HG02798 (cell line): ENCODE data around the gene MRNIP.
"Not testable (repeated sequence)": the region's sequence is repeated elsewhere in the genome, so short reads cannot be mapped to it uniquely, and the experiment has no call there.

Experiments used
- ATAC-seq: cut with Tn5 transposase; IDR thresholded peaks from one replicate; pipeline ENCODE4 v1.9.1; 2021; ENCODE audit warnings: mild to moderate bottlenecking; ENCODE audit not compliant: unreplicated experiment, poor library complexity

The MRNIP gene

DNA sequence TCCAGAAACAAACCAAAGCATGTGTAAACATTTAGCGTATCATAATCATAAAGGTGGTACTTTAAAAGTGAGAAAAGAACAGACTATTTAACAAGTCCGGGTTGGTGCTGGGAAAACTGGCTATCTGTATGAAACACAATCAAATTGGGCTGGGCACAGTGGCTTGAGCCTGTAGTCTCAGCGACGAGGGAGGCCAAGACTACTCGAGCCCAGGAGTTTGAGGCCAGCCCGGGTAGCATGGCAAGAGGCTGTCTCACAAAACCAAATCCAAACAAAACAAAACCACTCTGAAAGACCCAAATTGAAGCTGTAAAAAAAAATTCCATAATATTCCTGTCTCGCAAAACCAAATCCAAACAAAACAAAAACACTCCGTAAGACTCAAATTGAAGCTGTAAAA lies 4.3 kb downstream of the MRNIP start:
- no peak for ATAC-seq

- ATAC-seq = peak; percentile 90
These were observed 5.5 kb downstream of the MRNIP start for GRCh38 chr5:179852993-179853547.

DNA sequence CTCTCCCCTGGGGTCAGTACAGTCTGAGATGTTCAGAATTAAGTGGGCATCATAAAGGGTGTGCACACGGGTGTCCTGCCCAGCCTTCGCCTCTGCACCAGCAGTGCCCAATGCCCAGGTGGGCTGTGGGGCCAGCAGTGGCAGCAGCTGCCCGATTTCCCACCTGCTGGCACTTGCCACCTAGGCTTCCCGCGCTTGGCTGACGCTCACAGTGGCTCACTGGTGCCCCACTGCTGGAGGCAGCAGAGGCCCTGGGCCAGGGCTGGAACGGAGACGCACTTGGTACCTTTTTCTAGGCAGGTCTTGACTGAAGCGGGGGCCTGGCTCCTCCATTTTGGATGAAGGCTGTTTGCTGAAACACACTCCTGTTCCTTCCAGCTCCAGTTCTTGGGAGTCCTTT lies 17.0 kb downstream of the MRNIP start:
- no peak for ATAC-seq

DNA sequence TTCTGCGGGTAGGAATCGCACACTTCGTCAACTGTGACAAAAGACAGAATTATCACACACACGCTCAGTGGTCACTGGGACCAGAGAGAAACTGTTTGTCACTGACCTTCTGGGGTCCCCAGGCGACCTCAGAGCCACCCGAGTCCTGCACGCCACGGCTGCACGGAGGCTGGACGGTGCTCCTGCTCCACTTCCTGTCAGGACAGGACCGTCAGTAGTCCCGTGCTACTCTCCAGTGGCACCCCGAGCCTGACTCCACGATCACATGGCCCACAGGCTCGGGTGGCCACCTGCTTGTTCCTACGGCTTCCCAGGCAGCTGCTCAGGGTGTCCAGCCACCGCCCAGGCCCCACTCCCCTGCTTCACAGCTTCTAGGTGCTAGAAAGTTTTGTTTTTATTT lies 17.9 kb downstream of the MRNIP start:
- ATAC-seq = no peak

DNA sequence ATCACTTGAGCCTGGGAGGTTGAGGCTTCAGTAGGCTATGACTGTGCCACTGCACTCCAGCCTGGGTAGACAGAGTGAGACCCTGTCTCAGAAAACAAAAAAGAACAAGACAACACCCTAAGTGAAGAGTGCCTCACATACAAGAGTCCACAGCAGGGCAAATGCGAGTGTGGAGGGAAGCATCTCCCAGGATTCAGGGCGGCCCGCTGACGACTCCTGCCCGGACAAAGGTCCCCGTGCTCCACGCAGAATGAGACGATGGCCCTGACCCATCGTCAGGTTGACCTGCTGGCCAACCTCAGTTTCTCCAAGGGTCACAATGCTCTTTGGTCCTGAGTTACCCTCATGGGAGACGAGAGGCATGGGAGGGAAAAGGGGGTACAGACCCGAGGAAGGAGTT lies 18.3 kb downstream of the MRNIP start:
- no peak for ATAC-seq

- ATAC-seq = no peak
These were observed 19.0 kb downstream of the MRNIP start for GRCh38 chr5:179839328-179840256.

GRCh38 chr5:179837076-179838011 lies 21.3 kb downstream of the MRNIP start:
- ATAC-seq = no peak

GRCh38 chr5:179836225-179837019 lies 22.2 kb downstream of the MRNIP start:
- no peak for ATAC-seq

DNA sequence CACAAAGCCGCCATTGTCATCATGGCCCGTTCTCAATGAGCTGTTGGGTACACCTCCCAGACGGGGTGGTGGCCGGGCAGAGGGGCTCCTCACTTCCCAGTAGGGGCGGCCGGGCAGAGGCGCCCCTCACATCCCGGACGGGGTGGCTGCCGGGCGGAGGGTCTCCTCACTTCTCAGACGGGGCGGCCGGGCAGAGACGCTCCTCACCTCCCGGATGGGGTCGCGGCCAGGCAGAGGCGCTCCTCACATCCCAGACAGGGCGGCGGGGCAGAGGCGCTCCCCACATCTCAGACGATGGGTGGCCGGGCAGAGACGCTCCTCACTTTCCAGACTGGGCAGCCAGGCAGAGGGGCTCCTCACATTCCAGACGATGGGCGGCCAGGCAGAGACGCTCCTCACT lies 23.7 kb downstream of the MRNIP start:
- ATAC-seq = not testable (repeated sequence)

- no peak for ATAC-seq
These were observed 24.5 kb downstream of the MRNIP start for GRCh38 chr5:179834120-179834519.

- no peak for ATAC-seq
These were observed 24.9 kb downstream of the MRNIP start for GRCh38 chr5:179833709-179834070.

DNA sequence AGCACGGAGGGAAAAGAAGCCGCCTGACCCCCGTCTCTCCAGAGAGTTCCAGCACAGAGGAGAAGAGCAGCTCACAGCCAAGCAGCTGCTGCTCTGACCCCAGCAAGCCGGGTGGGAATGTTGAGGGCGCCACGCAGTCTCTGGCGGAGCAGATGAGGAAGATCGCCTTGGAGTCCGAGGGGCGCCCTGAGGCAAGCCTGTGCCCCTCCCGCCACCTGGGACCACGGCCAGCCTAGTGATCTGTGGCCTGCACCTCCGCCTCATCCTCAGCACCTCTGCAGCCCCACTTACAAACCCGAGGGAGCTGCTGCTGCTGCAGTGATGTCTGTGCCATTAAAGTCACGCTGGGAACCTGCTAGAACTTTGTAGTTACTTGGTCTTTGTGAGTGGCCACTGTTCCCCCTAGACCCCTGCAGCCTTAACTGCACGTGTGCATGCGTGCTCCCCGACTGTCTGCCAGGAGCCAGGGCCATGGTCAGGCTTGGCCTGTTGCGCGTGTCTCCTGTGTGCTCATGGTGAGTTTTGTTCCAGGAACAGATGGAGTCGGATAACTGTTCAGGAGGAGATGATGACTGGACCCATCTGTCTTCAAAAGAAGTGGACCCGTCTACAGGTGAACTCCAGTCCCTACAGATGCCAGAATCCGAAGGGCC lies 25.4 kb downstream of the MRNIP start:
- no peak for ATAC-seq

- no peak for ATAC-seq
These were observed 26.4 kb downstream of the MRNIP start for GRCh38 chr5:179832039-179832745.

DNA sequence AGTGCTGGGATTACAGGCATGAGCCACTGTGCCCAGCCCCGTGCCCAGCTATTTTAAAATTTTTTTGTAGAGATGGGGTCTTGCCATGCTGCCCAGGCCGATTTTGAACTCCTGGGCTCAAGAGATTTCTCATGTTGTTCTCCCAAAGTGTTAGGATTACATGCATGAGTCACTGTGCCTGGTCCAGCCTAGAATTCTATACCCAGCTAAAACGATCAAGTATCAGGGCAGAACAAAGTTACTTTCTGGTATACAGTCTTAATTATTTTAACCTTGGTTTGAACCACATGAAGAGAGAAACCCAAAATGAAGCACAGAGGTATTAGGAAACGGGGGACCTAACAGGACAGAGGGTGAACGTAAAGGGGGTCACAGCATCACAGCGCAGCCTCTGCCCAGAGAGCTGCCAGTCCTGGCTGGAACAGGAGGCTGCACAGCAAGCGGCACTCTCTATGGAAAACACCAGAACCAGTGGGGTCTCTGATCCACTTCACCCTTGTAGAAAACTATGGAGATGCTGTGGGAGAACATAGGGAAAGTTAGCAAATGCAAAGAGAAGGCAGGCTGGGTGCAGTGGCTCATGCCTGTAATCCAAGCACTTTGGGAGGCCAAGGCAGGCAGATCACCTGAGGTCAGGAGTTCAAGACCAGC lies 27.7 kb downstream of the MRNIP start:
- ATAC-seq = no peak

GRCh38 chr5:179829732-179830435 lies 28.7 kb downstream of the MRNIP start:
- ATAC-seq = no peak

GRCh38 chr5:179828756-179829421 lies 29.7 kb downstream of the MRNIP start:
- ATAC-seq = no peak

DNA sequence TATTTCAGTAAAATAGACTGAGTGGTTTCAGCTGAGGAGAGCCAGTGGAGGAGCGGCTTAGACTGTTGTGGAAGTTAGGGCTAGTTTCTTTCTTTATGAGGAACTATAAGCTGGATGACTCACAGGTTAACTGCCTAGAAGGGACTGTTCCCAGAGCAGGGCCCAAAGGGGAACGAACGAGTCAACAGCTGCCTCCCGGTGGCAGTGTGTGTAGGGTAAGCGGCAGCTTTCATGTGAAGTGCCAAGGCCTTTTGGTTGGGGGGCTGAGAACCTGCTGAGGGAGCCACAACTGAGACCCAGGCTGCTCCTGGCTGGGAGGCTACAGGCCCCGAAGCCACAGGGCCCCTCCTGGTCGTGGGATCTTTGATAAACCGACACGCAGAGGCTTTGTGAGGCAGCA lies 30.9 kb downstream of the MRNIP start:
- no peak for ATAC-seq
